K562 (cell line): ENCODE data around the gene ST6GAL1. TPM values are rescaled to one million over a fixed set of nuclear protein-coding genes. Genes with fewer than 3 reads are reported as not detected.

Source experiments
- ATF1 ChIP-seq, 2 experiments: fragments of 450-650 bp in 1 of 2; IDR thresholded peaks; 2 replicates each; pipeline ENCODE4 v1.6.1; 2016; ENCODE audit warnings: missing compliant biosample characterization in 1 of 2, missing genetic modification characterization in 1 of 2
- BCL6 ChIP-seq: fragments of 250-450 bp; sonication (Bioruptor Pico); IDR thresholded peaks from 2 replicates; pipeline ENCODE4 v1.4.0; 2020
- BRD4 ChIP-seq: fragments of 200-600 bp; sonication (generic); IDR thresholded peaks from 2 replicates; pipeline ENCODE4 v1.6.1; 2017; ENCODE audit warnings: inconsistent platforms
- CEBPB ChIP-seq: fragments of 450-650 bp; IDR thresholded peaks from 2 replicates; pipeline ENCODE4 v1.6.1; 2016; ENCODE audit warnings: missing genetic modification characterization, missing compliant biosample characterization
- ETV1 ChIP-seq: fragments of 450-650 bp; conservative IDR thresholded peaks from 2 replicates; pipeline ENCODE4 v1.6.1; 2016; ENCODE audit warnings: missing genetic modification characterization, control low read depth, low read depth, missing compliant biosample characterization
- HDAC1 ChIP-seq, 2 experiments: fragments of 450-650 bp; IDR thresholded peaks; 2 replicates each; pipeline ENCODE4 v1.6.1; 2016 to 2017; ENCODE audit warnings: inconsistent platforms in 1 of 2, mild to moderate bottlenecking in 1 of 2, moderate library complexity in 1 of 2
- MAFF ChIP-seq: IDR thresholded peaks from 2 replicates; pipeline ENCODE4 v1.6.1; 2012; ENCODE audit warnings: low read length, improper control_type of control experiment
- MCM3 ChIP-seq: fragments of 450-650 bp; IDR thresholded peaks from 2 replicates; pipeline ENCODE4 v1.6.1; 2016
- MTA2 ChIP-seq: fragments of 450-650 bp; IDR thresholded peaks from 2 replicates; pipeline ENCODE4 v1.6.1; 2016; ENCODE audit warnings: low read depth
- NCOA2 ChIP-seq, 2 experiments: fragments of 450-650 bp; IDR thresholded peaks; 2 replicates each; pipeline ENCODE4 v1.6.1; 2018; ENCODE audit warnings: mild to moderate bottlenecking in 2 of 2, moderate library complexity in 1 of 2; ENCODE audit not compliant: partially characterized antibody in 2 of 2
- NCOA6 ChIP-seq: fragments of 450-650 bp; IDR thresholded peaks from 2 replicates; pipeline ENCODE4 v1.6.1; 2017; ENCODE audit warnings: mild to moderate bottlenecking
- NR2C1 ChIP-seq, 2 experiments: fragments of 450-650 bp; IDR thresholded peaks; 2 replicates each; pipeline ENCODE4 v1.6.1; 2017; ENCODE audit warnings: mild to moderate bottlenecking in 2 of 2, antibody characterized with exemption in 1 of 2, inconsistent platforms in 1 of 2, missing compliant biosample characterization in 1 of 2, missing genetic modification characterization in 1 of 2
- PATZ1 ChIP-seq: fragments of 250-450 bp; sonication (Bioruptor Pico); IDR thresholded peaks from 2 replicates; pipeline ENCODE4 v1.5.0; 2020; ENCODE audit warnings: mild to moderate bottlenecking, borderline replicate concordance
- PHF20 ChIP-seq: fragments of 450-650 bp; IDR thresholded peaks from 2 replicates; pipeline ENCODE4 v1.6.1; 2018; ENCODE audit not compliant: partially characterized antibody
- POLR2G ChIP-seq: fragments of 200-400 bp; formaldehyde crosslinking; IDR thresholded peaks from 2 replicates; pipeline ENCODE4 v1.6.1; 2017; ENCODE audit warnings: low read depth, mild to moderate bottlenecking, antibody characterized with exemption, low read length, moderate library complexity
- PRPF4 ChIP-seq: fragments of 200-400 bp; formaldehyde crosslinking; IDR thresholded peaks from one replicate; pipeline ENCODE4 v1.6.1; 2017; ENCODE audit warnings: low read length, low read depth, mild to moderate bottlenecking; ENCODE audit not compliant: insufficient read depth, poor library complexity, severe bottlenecking
- RNF2 ChIP-seq: sonication (generic); IDR thresholded peaks from 2 replicates; pipeline ENCODE4 v1.6.1; 2016
- SRF ChIP-seq, 2 experiments: fragments of 250-450, 450-650 bp in 1 of 2; sonication (Bioruptor Pico) in 1 of 2; sonication (generic) in 1 of 2; formaldehyde crosslinking; IDR thresholded peaks; 2 replicates each; pipeline versions ENCODE4 v1.5.0 to v1.5.1; 2020 to 2022; ENCODE audit warnings: mild to moderate bottlenecking in 1 of 2, missing genetic modification reagents in 1 of 2
- THRA ChIP-seq: fragments of 450-650 bp; IDR thresholded peaks from 2 replicates; pipeline ENCODE4 v1.6.1; 2017; ENCODE audit warnings: mild to moderate bottlenecking, moderate library complexity
- ZNF146 ChIP-seq: IDR thresholded peaks from one replicate; pipeline ENCODE4 v1.6.1; 2018; ENCODE audit warnings: missing compliant biosample characterization; ENCODE audit not compliant: unreplicated experiment
- ZNF224 ChIP-seq: sonication (generic); formaldehyde crosslinking; IDR thresholded peaks from 2 replicates; pipeline ENCODE4 v1.8.0; 2022; ENCODE audit warnings: mild to moderate bottlenecking, missing genetic modification reagents
- ZNF408 ChIP-seq: fragments of 250-450 bp; sonication (Bioruptor Pico); IDR thresholded peaks from 2 replicates; pipeline ENCODE4 v1.4.0; 2020; ENCODE audit warnings: low read depth, mild to moderate bottlenecking, moderate library complexity
- ZNF764 ChIP-seq: fragments of 250-450 bp; sonication (Bioruptor Pico); IDR thresholded peaks from 2 replicates; pipeline ENCODE4 v1.4.0; 2020; ENCODE audit warnings: low read depth, mild to moderate bottlenecking, moderate library complexity
- polyA plus RNA-seq, 8 experiments: library from polyadenylated mRNA; depleted of rRNA in 4 of 8; stranded (reverse) in 5 of 8; unstranded in 3 of 8; fragments of >200 nt; fragmentation: Nextera tagmentation in 2 of 8; fragmentation: Illumina TruSeq in 1 of 8; extraction: Ambion mirVana in 2 of 8; extraction: Trizol in 1 of 8; gene quantifications; 2 replicates each; pipeline versions ENCODE4 v1.2.1 to v1.2.3, GENCODE V29; 2011 to 2014; ENCODE audit warnings: inconsistent platforms in 1 of 8, missing spikeins in 1 of 8
- total RNA-seq, 7 experiments: library from RNA; depleted of rRNA in 6 of 7; stranded (reverse); fragments of >200 nt in 6 of 7; fragmentation: Illumina TruSeq in 2 of 7; extraction: Trizol in 2 of 7; gene quantifications; 2 replicates each; pipeline versions ENCODE4 v1.2.1 to v1.2.3, GENCODE V29; 2011 to 2021; ENCODE audit warnings: low replicate concordance in 1 of 7
- TF ChIP-seq, protein P1 (sequence below), 2 experiments: fragments of 450-650 bp; conservative IDR thresholded peaks; 2 replicates each; pipeline ENCODE4 v1.6.1; 2017; ENCODE audit warnings: mild to moderate bottlenecking in 2 of 2, moderate library complexity in 2 of 2
- TF ChIP-seq, protein P2 (sequence below): fragments of 450-650 bp; formaldehyde crosslinking; IDR thresholded peaks from 2 replicates; pipeline ENCODE4 v1.4.0; 2020; ENCODE audit warnings: mild to moderate bottlenecking, moderate library complexity

The ST6GAL1 gene
- total and polyA plus RNA-seq, 9 of the 15 experiments (the other 6 are each of a cell fraction or from before 2014, with no cell fraction given): 31.9 to 145 (median 71.0) TPM

DNA sequence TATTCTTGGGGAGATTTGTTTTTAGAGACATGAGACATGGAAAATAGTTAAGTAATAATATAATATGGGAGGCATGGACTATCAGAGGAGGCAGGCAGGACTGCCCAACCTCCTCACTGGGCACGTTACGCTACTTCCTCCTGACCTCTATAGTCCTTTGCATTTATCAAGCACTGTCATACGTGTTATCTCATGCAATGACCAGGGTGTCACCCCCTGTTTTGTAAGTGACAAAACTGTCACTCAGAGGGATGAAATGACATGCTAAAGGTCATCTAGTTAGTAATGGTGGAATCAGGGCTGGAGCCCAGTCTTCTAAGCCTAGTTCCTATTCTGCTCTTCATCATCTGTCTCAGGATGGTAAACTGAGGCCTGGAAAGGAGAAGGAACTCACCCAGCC, 66.7 kb downstream of the ST6GAL1 start (continued):
- TF ChIP-seq MTA2: peak; percentile 59; the same call in 1 of the 2 replicates
- no peak for TF ChIP-seq NCOA2 (IDR thresholded peaks at IDR 0.05; ENCODE audit: partially characterized antibody in 2 of 2)
- TF ChIP-seq MAFF: peak; percentile 3; the same call in 1 of the 2 replicates
- no peak for TF ChIP-seq THRA
- TF ChIP-seq BCL6 (CRISPR knock-in tag): no peak
- TF ChIP-seq ETV1: peak; percentile 42
- peak; percentile 78 for TF ChIP-seq CEBPB (tag)
- TF ChIP-seq ATF1 (CRISPR knock-in tag; IDR thresholded peaks at IDR 0.05): no peak
- peak; percentile 81 for TF ChIP-seq ATF1 (tag; IDR thresholded peaks at IDR 0.05)
- TF ChIP-seq, protein P1, sequence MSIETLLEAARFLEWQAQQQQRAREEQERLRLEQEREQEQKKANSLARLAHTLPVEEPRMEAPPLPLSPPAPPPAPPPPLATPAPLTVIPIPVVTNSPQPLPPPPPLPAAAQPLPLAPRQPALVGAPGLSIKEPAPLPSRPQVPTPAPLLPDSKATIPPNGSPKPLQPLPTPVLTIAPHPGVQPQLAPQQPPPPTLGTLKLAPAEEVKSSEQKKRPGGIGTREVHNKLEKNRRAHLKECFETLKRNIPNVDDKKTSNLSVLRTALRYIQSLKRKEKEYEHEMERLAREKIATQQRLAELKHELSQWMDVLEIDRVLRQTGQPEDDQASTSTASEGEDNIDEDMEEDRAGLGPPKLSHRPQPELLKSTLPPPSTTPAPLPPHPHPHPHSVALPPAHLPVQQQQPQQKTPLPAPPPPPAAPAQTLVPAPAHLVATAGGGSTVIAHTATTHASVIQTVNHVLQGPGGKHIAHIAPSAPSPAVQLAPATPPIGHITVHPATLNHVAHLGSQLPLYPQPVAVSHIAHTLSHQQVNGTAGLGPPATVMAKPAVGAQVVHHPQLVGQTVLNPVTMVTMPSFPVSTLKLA (conservative IDR thresholded peaks at IDR 0.05): peak in 1 of 2 experiments; percentile 52; a peak in 1 of 4 replicates
- no peak for TF ChIP-seq NCOA6
- TF ChIP-seq RNF2: no peak
- peak in 1 of 2 experiments; percentile 56; a peak in 2 of 4 replicates for TF ChIP-seq HDAC1 (IDR thresholded peaks at IDR 0.05)
- no peak for TF ChIP-seq PHF20
- TF ChIP-seq ZNF764: no peak
- TF ChIP-seq PRPF4: no peak
- TF ChIP-seq PATZ1: no peak
- no peak for TF ChIP-seq ZNF224 (CRISPR knock-in tag)
- TF ChIP-seq POLR2G: no peak
- no peak; the same call in 1 of the 2 replicates for TF ChIP-seq BRD4
- no peak for TF ChIP-seq MCM3
- TF ChIP-seq, protein P2, sequence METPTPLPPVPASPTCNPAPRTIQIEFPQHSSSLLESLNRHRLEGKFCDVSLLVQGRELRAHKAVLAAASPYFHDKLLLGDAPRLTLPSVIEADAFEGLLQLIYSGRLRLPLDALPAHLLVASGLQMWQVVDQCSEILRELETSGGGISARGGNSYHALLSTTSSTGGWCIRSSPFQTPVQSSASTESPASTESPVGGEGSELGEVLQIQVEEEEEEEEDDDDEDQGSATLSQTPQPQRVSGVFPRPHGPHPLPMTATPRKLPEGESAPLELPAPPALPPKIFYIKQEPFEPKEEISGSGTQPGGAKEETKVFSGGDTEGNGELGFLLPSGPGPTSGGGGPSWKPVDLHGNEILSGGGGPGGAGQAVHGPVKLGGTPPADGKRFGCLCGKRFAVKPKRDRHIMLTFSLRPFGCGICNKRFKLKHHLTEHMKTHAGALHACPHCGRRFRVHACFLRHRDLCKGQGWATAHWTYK (CRISPR knock-in tag): no peak
- no peak for TF ChIP-seq ZNF408 (CRISPR knock-in tag)
- peak; percentile 82 for TF ChIP-seq NR2C1 (IDR thresholded peaks at IDR 0.05)
- peak; percentile 89 for TF ChIP-seq NR2C1 (tag; IDR thresholded peaks at IDR 0.05)
- no peak for TF ChIP-seq SRF (CRISPR knock-in tag; IDR thresholded peaks at IDR 0.05)
- TF ChIP-seq ZNF146 (CRISPR knock-in tag): no peak
